K562 (cell line): ENCODE data around the gene ACTL8.

Experiments
- CBX5 ChIP-seq: IDR thresholded peaks from 2 replicates; pipeline ENCODE4 v1.6.1; 2014; ENCODE audit warnings: low read depth, borderline replicate concordance
- FOXM1 ChIP-seq, 2 experiments: fragments of 450-650 bp in 1 of 2; sonication (generic) in 1 of 2; formaldehyde crosslinking in 1 of 2; IDR thresholded peaks; 2 replicates each; pipeline versions ENCODE4 v1.6.1 to v1.9.0; 2017 to 2022; ENCODE audit warnings: low read depth in 2 of 2, mild to moderate bottlenecking in 2 of 2, missing genetic modification reagents in 1 of 2, moderate library complexity in 1 of 2
- GATAD2A ChIP-seq: fragments of 450-650 bp; IDR thresholded peaks from 2 replicates; pipeline ENCODE4 v1.6.1; 2017
- NCOA2 ChIP-seq, 2 experiments: fragments of 450-650 bp; IDR thresholded peaks; 2 replicates each; pipeline ENCODE4 v1.6.1; 2018; ENCODE audit warnings: mild to moderate bottlenecking in 2 of 2, moderate library complexity in 1 of 2; ENCODE audit not compliant: partially characterized antibody in 2 of 2
- POLR2A ChIP-seq: fragments of 450-650 bp; conservative IDR thresholded peaks from 2 replicates; pipeline ENCODE4 v1.6.1; 2016
- TAF7 ChIP-seq: fragments of 450-650 bp; IDR thresholded peaks from 2 replicates; pipeline ENCODE4 v1.6.1; 2016; ENCODE audit warnings: missing genetic modification characterization, missing compliant biosample characterization
- TARDBP ChIP-seq: fragments of 450-650 bp; IDR thresholded peaks from 2 replicates; pipeline ENCODE4 v1.6.1; 2016
- ZBTB7A ChIP-seq: IDR thresholded peaks from 2 replicates; pipeline ENCODE4 v1.6.1; 2011; ENCODE audit warnings: low read depth, mild to moderate bottlenecking, low read length, moderate library complexity, borderline replicate concordance; ENCODE audit not compliant: control insufficient read depth
- ZNF3 ChIP-seq: fragments of 250-450 bp; sonication (Bioruptor Pico); IDR thresholded peaks from 2 replicates; pipeline ENCODE4 v1.5.0; 2021; ENCODE audit warnings: mild to moderate bottlenecking, moderate library complexity
- TF ChIP-seq, protein P1 (sequence below): fragments of 250-450 bp; sonication (Bioruptor Pico); IDR thresholded peaks from 2 replicates; pipeline ENCODE4 v1.8.0; 2021; ENCODE audit warnings: moderate library complexity, mild to moderate bottlenecking, inconsistent platforms
- TF ChIP-seq, protein P2 (sequence below), 2 experiments: IDR thresholded peaks; 2 replicates each; pipeline ENCODE4 v1.6.1; 2011; ENCODE audit warnings: borderline replicate concordance in 1 of 2, control low read depth in 1 of 2, low read depth in 1 of 2, low read length in 1 of 2, mild to moderate bottlenecking in 1 of 2, mixed read lengths in 1 of 2, moderate library complexity in 1 of 2; ENCODE audit not compliant: insufficient read depth in 1 of 2, insufficient read length in 1 of 2, poor library complexity in 1 of 2, severe bottlenecking in 1 of 2; ENCODE audit errors: extremely low read depth in 1 of 2

DNA sequence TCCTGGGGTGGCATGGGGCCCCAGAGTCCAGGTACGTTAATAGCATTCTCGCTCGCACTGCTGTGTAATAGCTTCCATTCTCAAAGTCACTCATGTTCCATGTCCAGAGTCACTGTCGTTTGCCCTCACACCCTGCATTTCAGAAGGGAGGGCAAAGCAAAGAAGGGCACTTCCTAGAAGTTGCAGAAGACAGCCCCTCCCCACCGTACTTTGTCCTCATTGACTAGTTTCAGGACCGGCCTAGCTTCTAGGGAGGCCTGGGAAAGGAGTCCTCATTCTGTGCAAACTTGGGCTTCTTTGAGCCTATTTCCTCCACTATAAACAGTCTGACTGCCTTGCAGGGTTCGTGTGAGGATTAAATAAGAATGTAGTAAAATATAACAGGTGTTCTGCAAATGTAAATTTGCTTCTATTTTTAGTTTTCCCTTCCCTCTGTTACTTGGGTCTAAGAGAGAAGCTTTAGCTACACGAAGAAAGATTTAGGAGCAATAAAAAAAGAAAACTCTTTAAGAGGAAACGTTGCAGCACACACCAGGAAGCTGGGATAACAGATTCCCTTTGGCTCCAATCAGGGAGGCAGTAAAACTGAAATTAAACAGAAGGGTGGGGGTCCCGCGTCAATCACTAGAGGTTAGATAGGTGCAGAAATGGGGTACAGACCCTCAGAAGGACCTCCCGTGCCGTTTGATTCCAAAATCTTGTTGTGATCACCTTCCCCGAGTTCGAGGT, 40.1 kb downstream of the ACTL8 start:
- TF ChIP-seq GATAD2A (no peak), TAF7 (tag) (no peak), ZNF3 (CRISPR knock-in tag) (no peak), CBX5 (no peak), NCOA2 (IDR thresholded peaks at IDR 0.05; ENCODE audit: partially characterized antibody in 2 of 2) (no peak), POLR2A (no peak), ZBTB7A (no peak), FOXM1 (IDR thresholded peaks at IDR 0.05; ENCODE audit: low read depth) (no peak), FOXM1 (CRISPR knock-in tag; IDR thresholded peaks at IDR 0.05; ENCODE audit: low read depth) (no peak), TARDBP (no peak)
- TF ChIP-seq, protein P1, sequence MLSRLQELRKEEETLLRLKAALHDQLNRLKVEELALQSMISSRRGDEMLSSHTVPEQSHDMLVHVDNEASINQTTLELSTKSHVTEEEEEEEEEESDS (CRISPR knock-in tag), result no peak
- TF ChIP-seq, protein P2, sequence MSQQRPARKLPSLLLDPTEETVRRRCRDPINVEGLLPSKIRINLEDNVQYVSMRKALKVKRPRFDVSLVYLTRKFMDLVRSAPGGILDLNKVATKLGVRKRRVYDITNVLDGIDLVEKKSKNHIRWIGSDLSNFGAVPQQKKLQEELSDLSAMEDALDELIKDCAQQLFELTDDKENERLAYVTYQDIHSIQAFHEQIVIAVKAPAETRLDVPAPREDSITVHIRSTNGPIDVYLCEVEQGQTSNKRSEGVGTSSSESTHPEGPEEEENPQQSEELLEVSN (IDR thresholded peaks at IDR 0.05; ENCODE audit: borderline replicate concordance in 1 of 2, extremely low read depth in 1 of 2, insufficient read depth in 1 of 2, insufficient read length in 1 of 2, low read depth in 1 of 2, low read length in 1 of 2, poor library complexity in 1 of 2, severe bottlenecking in 1 of 2), result no peak
